Stimulated activated CD8-positive, alpha-beta memory T cell treated with anti-CD3 and anti-CD28 coated beads, Interleukin-15, amount 100 ng/mL, for 24 hours (primary cell): Measurements from ENCODE around the gene SLC40A1.
A peak's percentile ranks its signal among the peaks of the same experiment; 100 is the strongest.
"Not testable (repeated sequence)": the region's sequence is repeated elsewhere in the genome, so short reads cannot be mapped to it uniquely, and the experiment has no call there.

Experiments
- DNase-seq: peaks from one replicate; pipeline ENCODE4 v3.0.0-alpha.2; 2020; ENCODE audit warnings: low read depth

SLC40A1 gene, protein sequence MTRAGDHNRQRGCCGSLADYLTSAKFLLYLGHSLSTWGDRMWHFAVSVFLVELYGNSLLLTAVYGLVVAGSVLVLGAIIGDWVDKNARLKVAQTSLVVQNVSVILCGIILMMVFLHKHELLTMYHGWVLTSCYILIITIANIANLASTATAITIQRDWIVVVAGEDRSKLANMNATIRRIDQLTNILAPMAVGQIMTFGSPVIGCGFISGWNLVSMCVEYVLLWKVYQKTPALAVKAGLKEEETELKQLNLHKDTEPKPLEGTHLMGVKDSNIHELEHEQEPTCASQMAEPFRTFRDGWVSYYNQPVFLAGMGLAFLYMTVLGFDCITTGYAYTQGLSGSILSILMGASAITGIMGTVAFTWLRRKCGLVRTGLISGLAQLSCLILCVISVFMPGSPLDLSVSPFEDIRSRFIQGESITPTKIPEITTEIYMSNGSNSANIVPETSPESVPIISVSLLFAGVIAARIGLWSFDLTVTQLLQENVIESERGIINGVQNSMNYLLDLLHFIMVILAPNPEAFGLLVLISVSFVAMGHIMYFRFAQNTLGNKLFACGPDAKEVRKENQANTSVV

DNA sequence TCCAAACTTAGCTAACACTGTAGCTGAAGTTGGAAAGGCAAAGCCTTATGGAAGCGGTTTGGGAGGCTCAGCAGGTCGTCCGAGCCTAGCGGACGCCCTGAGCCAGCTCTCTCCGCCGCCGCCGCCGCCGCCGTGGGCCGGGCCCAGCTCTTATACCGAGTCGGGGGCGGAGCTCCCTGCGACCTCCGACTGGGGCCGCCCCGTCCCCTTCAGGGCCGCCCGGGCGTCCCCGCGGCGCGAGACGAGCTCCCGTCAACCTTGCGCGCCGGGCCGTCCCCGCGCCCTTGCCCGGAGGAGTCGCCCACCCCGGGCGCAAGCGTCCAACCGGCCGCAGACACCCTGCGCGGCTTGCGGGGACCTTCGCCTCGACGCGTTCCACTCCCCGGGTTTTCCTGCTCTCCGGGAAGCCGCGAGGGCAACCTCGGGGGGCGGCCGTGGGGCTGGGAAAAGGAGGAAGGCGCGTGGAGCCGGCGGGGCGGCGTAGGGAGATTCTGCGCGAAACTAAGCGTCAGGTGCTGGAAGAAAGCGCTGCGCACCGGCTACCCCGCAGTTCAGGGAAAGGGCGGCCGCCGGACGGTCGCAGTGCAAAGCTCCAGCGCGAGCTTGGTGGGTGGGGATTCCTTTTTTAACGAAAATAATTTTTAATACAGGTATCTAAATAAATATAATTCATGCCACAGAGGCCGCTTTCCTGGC lies at the start of gene SLC40A1:
SLC40A1 (minus strand) TSS at position 129 of the 696 bp plus-strand sequence. CDS start 326 bp downstream, outside the sequence.
- DNase-seq: peak; percentile 13

DNA sequence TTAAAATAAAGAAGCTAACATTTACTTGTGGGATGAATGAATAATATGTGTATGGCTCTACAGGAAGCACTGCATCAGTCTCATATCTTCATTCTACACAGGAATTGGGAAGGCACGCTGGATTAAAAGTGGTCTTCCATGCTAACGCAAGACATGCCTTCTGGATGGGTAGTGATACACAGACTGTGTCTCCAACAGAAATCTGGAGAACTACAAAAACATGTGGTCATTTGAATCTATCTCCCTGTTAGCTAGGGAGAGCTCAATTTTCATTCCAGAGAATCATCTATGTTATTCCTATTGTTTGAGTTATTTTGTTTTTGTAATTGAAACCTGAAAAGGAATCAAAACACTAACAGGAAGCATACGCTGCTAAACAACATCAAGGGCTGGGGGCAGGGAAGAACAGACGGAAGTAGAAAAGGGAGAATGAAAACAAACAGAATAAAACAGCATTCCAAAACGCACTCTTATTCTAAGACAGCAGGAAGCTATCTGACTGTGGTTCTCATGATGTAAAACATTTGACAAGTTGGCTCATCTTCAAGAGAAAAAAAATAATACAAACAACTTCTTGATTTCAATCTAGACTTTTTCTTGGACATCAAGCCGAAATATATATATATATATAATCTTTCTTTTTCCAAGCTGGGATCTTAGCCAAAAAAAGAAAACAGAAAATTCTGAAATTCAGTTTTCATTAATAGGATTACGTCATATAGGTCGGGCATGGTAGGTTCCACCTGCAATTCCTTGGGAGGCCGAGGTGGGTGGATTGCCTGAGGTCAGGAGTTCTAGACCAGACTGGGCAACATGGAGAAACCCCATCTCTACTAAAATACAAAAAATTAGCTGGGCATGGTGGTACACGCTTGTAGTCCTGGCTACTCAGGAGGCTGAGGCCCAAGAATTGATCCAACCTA lies 49.2 kb upstream of the SLC40A1 start:
- no peak for DNase-seq

DNA sequence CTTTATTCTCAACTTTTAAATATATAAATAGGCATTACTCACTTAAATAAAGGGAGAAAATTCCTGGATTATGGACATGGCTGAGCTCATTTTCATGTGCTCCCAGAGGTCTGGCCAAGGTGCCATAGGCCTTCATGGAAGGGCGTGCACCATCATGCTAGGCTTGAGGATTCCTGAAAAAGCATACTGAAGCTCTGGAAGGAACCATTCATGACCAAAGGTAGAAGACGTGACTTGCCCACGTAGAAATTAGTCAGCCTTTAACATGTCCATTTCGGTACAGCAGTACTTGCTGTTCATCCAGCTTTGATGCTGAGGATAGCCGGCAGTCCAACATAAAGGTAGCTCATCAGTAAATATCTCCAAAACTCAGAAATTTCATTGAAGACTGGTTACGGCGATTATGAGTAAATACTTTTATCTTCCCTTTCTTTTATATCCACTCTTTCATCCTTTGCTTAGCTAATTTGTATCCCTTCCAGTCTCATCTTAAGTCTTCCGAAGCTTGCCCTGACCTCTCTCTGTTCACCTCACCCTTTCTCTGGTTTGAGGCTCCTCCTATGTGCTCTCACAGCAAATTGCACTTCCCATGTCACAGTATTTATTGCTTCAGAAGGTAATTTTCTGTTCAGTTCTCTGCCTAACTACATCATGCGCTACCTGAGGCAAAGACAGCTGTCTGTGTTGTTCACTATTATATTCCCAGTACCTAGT lies 48.4 kb upstream of the SLC40A1 start:
- DNase-seq: no peak

- DNase-seq: no peak
Measured at GRCh38 chr2:189627789-189628188, 47.2 kb upstream of the SLC40A1 start.

DNA sequence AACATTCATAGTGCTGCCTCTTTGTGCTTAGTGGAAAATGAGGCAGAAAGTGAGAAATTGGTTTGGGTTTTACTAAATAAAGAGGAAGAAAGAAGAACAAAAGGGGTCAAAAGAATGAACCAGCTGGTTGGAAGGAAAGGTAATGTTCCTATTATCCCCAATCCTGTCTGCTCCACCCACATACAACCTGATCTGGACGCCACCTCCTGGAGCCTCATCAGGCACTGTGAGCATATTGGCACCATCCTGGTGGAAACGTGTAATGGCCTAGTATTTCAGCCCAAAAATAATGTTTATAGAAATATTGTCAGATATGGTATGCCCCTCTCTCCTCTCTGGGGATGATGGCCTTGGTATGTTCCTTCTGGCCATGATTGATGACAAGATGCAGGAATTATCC lies 45.0 kb upstream of the SLC40A1 start:
- DNase-seq: no peak

DNA sequence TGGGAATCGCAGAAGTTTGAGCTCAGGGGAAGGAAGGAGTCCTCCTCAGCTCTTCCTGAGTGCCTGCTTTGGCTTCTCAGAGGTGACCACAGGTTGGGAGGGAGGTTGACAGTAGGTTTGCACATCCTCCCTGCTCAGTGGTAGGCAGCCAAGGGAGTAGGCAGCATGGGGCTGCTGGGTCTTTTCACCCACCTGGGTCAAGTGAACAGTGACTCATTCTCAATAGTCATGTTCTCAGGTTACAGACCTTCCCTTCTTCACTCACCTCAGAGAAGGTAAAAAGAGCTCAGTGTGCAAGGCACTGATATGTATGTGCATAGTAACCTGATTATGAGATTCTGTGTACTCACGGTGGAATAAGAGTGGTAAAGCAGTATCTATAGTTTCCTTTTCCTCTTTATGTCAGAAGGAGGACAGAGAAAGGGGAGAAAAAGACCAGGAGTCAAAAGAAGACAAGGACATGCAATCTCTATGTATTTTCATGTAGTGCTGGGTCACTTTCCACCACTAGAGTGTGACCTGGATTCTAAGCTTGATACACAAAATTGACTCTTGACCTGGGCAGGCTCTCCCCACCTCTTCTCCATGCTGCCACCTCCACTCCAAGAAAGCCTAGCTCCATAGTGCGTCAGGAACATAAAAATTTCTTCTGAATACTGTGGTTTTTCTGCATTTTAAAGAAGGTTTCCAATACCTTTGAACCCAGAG lies 44.2 kb upstream of the SLC40A1 start:
- DNase-seq: no peak

- no peak for DNase-seq
Measured at GRCh38 chr2:189623049-189623448, 42.5 kb upstream of the SLC40A1 start.

- DNase-seq: no peak
Measured at GRCh38 chr2:189621781-189622180, 41.2 kb upstream of the SLC40A1 start.

- DNase-seq: no peak
Measured at GRCh38 chr2:189618197-189618596, 37.6 kb upstream of the SLC40A1 start.

DNA sequence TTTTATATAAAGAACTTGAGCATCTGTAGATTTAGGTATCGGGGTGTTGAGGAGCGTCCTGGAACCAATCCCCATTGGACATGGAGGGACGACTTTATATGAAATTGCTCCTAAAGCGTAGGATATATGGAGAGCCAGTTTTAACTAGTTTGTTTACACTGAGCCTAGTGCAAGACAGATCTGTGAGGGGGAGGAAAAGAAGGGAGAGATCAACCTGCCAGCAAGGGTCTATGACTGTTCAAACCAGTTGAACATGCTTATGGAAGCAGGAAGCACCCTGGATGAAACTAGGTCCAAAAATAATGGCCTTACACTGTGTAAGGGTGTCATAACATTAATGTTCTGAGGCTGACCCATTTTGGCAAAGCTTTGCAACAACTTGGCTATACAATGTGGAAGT lies 34.0 kb upstream of the SLC40A1 start:
- no peak for DNase-seq

DNA sequence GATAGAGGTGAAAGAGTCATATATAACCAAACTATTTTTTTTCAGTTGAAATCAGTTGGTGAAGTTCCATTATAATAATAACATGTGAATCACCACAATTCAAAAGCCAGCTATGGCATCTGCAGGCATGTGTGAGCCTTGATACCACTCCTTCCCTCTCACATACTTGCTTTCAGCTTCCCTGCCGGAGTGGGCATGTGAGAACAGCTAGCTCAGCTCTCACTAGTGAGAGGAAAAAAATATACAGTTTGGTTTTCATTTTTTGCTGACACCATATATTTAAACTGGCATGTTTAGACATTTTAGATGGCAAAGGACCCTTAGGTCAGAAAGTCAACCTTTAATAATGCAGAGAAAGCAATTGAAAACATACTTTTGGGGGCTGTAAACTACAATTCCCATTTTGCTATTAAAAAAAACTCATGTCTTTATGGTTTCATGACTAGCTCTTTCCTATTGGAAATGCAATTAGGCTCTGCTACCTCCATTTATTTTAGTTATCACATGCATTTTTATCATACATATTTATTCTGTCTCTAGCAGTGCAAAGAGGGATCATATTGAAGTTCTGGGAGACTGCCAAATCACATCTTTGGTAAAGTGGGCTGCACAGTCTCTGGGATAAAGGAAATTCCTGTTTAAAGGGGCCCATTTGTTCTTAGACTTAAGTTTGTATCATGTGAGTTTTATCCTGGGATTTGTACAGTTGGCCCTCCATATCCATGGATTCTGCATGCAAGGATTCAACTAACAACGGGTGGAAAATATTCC lies 33.2 kb upstream of the SLC40A1 start:
- no peak for DNase-seq

- no peak for DNase-seq
Measured at GRCh38 chr2:189613077-189613636, 32.6 kb upstream of the SLC40A1 start.

DNA sequence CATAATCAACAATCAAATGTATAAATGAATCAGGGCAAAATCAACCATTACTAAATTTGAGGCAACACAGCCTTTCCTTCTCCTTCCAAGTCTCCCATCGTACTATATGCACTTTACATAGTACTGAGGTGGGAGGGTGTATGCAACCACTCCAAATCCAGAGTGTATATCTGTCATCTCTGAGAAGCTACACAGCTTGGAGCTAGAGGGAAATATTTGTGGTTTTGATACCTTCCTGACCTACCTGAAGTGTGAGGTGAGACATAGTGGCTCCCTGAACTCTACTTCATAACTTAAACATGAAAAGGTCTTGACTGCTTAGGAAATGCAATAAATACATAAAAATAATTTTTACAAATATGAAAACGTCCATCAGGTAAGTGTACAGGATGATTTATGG lies 30.1 kb upstream of the SLC40A1 start:
- DNase-seq: no peak

DNA sequence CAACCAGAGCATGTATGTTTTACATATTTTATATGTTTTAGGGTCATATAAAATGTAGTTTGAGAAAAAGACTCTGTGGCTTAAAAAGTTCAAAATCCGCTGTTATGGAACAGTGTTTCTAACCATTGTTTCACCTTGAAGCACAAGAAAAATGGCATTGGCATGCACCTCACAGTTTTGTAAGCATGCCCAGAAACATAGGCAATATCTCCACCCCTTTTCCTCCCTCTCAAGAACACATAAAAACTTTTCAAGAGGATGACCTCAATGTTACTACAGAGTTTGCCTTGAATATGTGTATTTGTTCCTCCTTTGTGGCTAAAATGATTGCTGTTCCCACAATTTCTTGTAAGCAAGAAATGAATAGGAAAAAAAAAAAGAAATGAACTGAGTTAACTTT lies 29.3 kb upstream of the SLC40A1 start:
- DNase-seq: no peak

DNA sequence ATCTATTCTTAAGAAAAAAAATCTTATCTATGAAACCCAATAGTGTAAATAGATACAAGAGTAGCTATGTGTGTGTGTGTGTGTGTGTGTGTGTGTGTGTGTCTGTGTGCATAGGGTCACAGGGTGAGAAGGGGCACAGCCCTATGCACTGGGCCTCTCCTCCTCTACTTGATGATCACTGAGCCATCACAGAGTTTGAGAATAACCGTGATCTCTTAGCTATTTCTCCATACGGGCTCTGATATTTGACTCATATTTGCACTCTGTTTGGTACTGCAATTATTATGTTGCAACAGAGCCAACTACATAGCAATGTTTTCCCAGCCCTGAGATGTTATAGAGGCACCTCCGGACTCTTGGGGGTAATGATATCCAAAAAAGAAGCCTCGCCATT lies 28.8 kb upstream of the SLC40A1 start:
- DNase-seq: no peak

DNA sequence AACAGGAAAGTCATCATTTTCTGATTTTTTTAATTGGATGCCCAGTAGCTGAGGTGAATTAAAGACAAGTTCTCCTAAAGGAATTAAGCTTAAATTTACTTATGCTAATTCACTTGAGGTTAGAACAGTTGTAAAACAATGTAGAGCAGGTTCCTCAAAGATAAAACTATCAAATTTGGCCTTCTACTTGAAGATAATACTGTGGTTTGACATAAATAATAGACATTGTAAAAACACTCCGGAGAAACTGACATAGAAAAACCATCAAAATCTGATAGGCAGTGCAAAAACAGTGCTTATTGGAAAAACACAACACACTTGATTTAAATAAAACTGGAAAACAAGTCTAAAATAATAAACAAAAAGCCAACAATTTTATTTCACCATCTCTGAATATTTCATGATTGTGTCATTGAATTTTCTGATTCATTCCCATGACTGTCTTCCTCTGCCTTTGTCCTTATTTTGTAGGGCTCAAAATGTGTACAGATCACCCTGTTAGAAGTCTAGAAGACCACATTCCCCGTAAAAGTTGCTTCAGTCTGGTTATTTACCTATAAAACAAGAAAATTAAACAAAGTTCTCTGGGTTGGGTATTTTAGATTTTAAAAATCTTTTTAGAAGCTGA lies 28.3 kb upstream of the SLC40A1 start:
- no peak for DNase-seq

GRCh38 chr2:189608170-189608569 lies 27.6 kb upstream of the SLC40A1 start:
- no peak for DNase-seq

DNA sequence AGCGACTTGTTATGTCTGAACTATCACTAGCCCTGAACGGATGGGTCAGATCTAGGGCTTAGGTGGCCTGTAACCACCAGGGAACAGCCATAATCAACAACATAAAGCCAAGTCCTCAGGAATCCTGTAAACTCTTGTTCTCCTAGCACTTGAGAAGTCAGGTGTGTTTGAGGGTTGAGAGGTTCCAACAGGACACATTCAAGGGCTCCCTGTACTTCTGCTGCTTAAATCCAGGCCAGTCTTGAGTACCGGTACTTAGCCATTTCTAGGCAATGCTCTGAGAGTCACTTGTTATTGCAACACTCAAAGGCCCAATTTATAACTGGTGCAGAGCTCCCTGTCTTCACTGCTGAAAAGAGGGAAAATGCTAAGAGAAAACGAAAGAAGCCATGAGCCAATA lies 21.6 kb upstream of the SLC40A1 start:
- DNase-seq: no peak

DNA sequence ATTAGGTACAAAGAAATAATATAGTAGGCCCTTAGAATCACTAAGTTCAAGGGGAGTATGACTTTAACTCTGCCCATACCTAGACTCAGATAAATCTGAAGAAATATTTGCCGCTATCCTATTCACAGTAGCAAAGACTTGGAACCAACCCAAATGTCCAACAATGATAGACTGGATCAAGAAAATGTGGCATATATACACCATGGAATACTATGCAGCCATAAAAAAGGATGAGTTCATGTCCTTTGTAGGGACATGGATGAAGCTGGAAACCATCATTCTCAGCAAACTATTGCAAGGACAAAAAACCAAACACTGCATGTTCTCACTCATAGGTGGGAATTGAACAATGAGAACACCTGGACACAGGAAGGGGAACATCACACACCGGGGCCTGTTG lies 21.1 kb upstream of the SLC40A1 start:
- not testable (repeated sequence) for DNase-seq
